Uterus (tissue), 4 donors: ENCODE measurements around the gene NPNT. TPM values are rescaled to one million over a fixed set of nuclear protein-coding genes. Genes with fewer than 3 reads are reported as not detected.

Experiments
- DNase-seq, 2 donors: peaks; one replicate each; pipeline ENCODE4 v3.0.0-alpha.2; 2019 to 2020
- H3K27ac ChIP-seq, 2 donors: fragments of 200-600 bp; sonication (generic); 1 replicate in 1 of 2; 2 replicates in 1 of 2; pipeline ENCODE4 v1.5.1; 2016 to 2018
- H3K27me3 ChIP-seq, 2 donors: fragments of 200-600 bp; sonication (generic); one replicate each; pipeline ENCODE4 v1.5.1; 2018 to 2019; ENCODE audit warnings: control low read depth in 1 of 2
- H3K36me3 ChIP-seq, 2 donors: fragments of 200-600 bp; sonication (generic); one replicate each; pipeline ENCODE4 v1.5.1; 2019; ENCODE audit warnings: control low read depth in 1 of 2
- H3K4me1 ChIP-seq, 2 donors: fragments of 200-600 bp; sonication (generic); one replicate each; pipeline ENCODE4 v1.5.1; 2018 to 2019; ENCODE audit warnings: control low read depth in 1 of 2
- H3K4me3 ChIP-seq, 2 donors: fragments of 200-600 bp; sonication (generic); 1 replicate in 1 of 2; 2 replicates in 1 of 2; pipeline ENCODE4 v1.5.1; 2018 to 2019; ENCODE audit warnings: mild to moderate bottlenecking in 1 of 2
- H3K9me3 ChIP-seq, 2 donors: fragments of 200-600 bp; sonication (generic); one replicate each; pipeline ENCODE4 v1.5.1; 2019; ENCODE audit warnings: control low read depth in 1 of 2
- POLR2A ChIP-seq, 2 donors: fragments of 450-650 bp; IDR thresholded peaks; one replicate each; pipeline ENCODE4 v1.6.1; 2016; ENCODE audit warnings: antibody characterized with exemption in 2 of 2, mild to moderate bottlenecking in 1 of 2, moderate library complexity in 1 of 2
- intact Hi-C: fragments of 100-400 bp; cut with DNase I; formaldehyde crosslinking; loops from one replicate; pipeline ENCODE4 v1.15.1; 2023; ENCODE audit warnings: low total_unique reads
- total RNA-seq, 4 donors: library from RNA; depleted of rRNA in 3 of 4; stranded (reverse); fragments of >200 nt in 3 of 4; gene quantifications; one replicate each; pipeline versions ENCODE4 v1.1.0 to v1.2.4, GENCODE V29; 2014 to 2023
- TF ChIP-seq, protein P1 (sequence below), 4 experiments: fragments of 200-600 bp in 2 of 4; fragments of 450-650 bp in 2 of 4; sonication (generic) in 2 of 4; IDR thresholded peaks; one replicate each; pipeline ENCODE4 v1.5.1; 2016 to 2019; ENCODE audit warnings: antibody characterized with exemption in 4 of 4, mild to moderate bottlenecking in 2 of 4, moderate library complexity in 1 of 4
- donor health status: DM: yes; HTN: yes; CAD: no.

NPNT gene
- total RNA-seq, 4 donors from 2014 or later = 6.8 to 69.9 (median 36.3) TPM

DNA sequence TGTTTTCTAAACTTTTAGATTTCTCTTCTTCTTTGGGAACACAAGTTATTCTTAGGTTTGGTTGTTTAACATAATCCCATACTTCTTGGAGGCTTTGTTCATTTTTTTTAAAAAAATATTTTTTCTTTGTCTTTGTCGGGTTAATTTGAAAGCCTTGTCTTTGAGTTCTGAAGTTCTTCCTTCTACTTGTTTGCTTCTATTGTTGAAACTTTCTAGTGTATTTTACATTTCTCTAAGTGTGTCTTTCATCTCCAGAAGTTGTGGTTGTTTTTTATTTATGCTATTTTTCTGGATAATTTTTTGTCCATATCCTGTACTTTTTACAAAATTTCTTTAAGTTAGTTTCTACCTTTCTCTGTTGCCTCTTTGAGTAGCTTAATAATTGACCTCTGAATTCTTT lies 116.1 kb downstream of the NPNT start:
- intact Hi-C loops = no loop called here
- DNase-seq = no peak
- Histone ChIP-seq H3K4me3 (no peak overlapping the region), H3K9me3 (no peaks in the 10 kb centered on the region), H3K36me3 (no peaks in the 10 kb centered on the region), H3K4me1 (no peaks in the 10 kb centered on the region), H3K27me3 (no peaks in the 10 kb centered on the region), H3K27ac (no peak overlapping the region)
- TF ChIP-seq, protein P1, sequence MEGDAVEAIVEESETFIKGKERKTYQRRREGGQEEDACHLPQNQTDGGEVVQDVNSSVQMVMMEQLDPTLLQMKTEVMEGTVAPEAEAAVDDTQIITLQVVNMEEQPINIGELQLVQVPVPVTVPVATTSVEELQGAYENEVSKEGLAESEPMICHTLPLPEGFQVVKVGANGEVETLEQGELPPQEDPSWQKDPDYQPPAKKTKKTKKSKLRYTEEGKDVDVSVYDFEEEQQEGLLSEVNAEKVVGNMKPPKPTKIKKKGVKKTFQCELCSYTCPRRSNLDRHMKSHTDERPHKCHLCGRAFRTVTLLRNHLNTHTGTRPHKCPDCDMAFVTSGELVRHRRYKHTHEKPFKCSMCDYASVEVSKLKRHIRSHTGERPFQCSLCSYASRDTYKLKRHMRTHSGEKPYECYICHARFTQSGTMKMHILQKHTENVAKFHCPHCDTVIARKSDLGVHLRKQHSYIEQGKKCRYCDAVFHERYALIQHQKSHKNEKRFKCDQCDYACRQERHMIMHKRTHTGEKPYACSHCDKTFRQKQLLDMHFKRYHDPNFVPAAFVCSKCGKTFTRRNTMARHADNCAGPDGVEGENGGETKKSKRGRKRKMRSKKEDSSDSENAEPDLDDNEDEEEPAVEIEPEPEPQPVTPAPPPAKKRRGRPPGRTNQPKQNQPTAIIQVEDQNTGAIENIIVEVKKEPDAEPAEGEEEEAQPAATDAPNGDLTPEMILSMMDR (IDR thresholded peaks at IDR 0.05) = no peak

DNA sequence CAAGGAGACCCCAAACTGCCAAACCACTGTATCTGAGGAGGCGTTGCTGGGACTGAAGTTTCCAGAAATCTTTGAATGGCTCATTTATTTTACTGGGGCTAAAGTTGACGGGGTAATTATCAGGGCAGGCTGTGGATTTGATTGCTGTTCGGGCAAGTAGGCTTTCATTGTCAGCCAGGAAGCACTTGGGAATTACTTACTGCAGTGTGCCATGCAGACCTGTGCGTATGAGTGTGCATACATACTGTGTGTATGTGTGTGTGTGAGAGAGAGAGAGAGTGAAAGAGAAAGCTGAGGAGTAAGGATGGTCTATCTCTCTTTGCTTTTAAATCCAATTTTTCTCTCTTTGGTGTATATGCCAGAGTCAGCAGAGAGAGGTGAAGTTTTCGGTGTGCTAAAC lies 122.7 kb downstream of the NPNT start:
- H3K27ac ChIP-seq = no peak overlapping the region
- H3K9me3 ChIP-seq = no peaks in the 10 kb centered on the region
- intact Hi-C loops = no loop called here
- H3K27me3 ChIP-seq = no peaks in the 10 kb centered on the region
- no peaks in the 10 kb centered on the region for H3K4me1 ChIP-seq
- TF ChIP-seq, protein P1 (IDR thresholded peaks at IDR 0.05) = no peak
- TF ChIP-seq POLR2A (IDR thresholded peaks at IDR 0.05) = no peak
- H3K36me3 ChIP-seq = no peaks in the 10 kb centered on the region
- no peak overlapping the region for H3K4me3 ChIP-seq
- DNase-seq = no peak

- H3K4me3 ChIP-seq = no peak overlapping the region
- no peak for DNase-seq
- intact Hi-C loops = no loop called here
- H3K4me1 ChIP-seq = no peaks in the 10 kb centered on the region
- no peak for TF ChIP-seq POLR2A (IDR thresholded peaks at IDR 0.05)
- TF ChIP-seq, protein P1 (IDR thresholded peaks at IDR 0.05) = no peak
- H3K36me3 ChIP-seq = no peaks in the 10 kb centered on the region
- no peaks in the 10 kb centered on the region for H3K27me3 ChIP-seq
- no peak overlapping the region for H3K27ac ChIP-seq
- H3K9me3 ChIP-seq = no peaks in the 10 kb centered on the region
Measured at GRCh38 chr4:106019771-106020170, 124.5 kb downstream of the NPNT start.

Other genes with a start within 250 kb of the NPNT start
- 10 to 100 TPM in 3 of 4 donors, 1 to 10 TPM in 1; 5.9 to 58.2 (median 19.8) TPM for gene INTS12, start 186.8 kb upstream of the NPNT start, total RNA-seq
- gene GSTCD, start 186.7 kb upstream of the NPNT start, total RNA-seq = 10 to 100 TPM in 2 of 4 donors, 1 to 10 TPM in 2; 8.2 to 33.5 (median 15.3) TPM